Measurements from ENCODE around the gene TBC1D22A.

TBC1D22A gene

GRCh38 chr22:47149976-47150375, 387.5 kb downstream of the TBC1D22A start:
- DNase-seq, result no peak

DNA sequence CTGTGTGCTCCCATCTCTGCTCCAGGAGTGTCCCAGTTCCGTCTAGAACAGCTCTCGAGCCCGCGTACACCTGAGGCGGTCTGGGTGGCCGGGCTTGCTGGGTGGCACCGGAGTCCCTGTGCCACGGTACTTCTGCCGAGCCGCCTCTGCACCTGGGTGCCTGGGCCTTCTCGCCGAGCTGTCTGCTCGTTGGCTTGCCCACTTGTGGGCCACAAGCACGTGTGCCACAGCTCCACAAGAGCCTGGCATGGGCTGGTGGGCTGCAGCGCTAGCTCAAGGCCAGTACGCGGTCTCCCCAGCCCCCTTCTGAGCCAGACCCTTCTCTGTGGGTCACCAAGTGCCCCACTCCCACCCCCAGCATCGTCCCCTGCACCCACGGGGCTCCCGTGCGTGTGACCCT, 388.0 kb downstream of the TBC1D22A start:
- no peak for DNase-seq

DNA sequence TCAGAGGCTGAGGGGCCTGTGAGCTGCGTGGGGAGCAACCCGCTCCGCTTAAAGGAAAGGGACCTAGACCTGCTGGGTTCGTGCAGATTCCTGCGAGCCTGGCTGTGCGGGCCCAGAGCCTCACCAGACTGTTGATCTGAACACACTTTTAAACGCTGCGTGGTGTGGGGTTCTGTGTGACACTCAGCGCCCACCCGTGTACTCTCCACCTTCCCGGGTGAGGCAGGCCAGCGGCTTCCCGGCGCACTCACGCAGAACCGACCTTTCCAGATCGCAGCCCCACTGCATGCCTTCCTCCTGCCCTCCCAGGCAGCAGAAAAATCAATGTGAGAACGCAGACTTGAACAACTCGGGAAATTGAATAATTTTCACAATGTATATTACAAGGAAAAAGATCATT, 388.6 kb downstream of the TBC1D22A start:
- no peak for DNase-seq

DNA sequence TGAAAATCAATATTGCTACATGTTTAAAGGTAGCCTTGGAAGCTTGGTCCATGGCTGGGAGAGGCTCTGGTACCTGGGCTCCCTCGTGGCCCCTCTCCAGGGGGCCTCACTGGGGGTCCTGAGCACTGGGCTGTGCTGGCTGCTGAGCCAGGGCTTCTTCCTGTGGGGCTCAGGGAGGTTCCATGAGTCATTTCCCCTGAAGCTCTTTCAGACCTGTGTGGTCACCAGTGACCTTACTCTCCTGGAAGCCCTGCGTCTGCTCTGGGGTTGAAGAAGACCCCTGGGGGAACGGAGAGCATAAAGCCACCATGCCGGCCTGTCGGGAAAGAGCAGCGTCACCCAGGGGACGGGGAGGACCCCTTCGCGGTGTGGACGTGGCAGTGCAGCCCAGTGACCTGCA, 389.0 kb downstream of the TBC1D22A start:
- DNase-seq, result no peak

GRCh38 chr22:47152236-47152635, 389.8 kb downstream of the TBC1D22A start:
- no peak for DNase-seq

DNA sequence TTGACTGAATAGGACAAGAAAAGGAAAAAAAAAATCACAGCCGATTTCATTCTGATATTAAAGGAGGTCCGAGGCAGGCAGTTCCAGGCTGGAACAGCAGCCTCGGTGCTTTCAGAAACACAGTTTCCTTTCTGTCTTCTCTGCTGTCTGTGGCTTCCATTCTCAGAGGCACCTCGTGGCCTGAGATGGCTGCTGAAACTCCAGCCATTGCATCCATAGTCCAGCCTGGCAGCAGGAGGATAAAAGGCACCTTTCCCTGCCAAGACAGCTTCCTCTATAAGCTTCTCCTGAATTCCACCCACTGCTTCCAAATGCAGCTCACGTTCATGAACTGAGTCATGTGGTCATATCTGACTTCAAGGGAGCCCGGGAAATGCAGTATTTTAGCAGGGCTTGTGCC, 390.5 kb downstream of the TBC1D22A start:
- DNase-seq, result no peak

- DNase-seq, result no peak
Observed at GRCh38 chr22:47153854-47154525, 391.5 kb downstream of the TBC1D22A start.

- DNase-seq, result no peak
Observed at GRCh38 chr22:47154621-47155081, 392.2 kb downstream of the TBC1D22A start.

DNA sequence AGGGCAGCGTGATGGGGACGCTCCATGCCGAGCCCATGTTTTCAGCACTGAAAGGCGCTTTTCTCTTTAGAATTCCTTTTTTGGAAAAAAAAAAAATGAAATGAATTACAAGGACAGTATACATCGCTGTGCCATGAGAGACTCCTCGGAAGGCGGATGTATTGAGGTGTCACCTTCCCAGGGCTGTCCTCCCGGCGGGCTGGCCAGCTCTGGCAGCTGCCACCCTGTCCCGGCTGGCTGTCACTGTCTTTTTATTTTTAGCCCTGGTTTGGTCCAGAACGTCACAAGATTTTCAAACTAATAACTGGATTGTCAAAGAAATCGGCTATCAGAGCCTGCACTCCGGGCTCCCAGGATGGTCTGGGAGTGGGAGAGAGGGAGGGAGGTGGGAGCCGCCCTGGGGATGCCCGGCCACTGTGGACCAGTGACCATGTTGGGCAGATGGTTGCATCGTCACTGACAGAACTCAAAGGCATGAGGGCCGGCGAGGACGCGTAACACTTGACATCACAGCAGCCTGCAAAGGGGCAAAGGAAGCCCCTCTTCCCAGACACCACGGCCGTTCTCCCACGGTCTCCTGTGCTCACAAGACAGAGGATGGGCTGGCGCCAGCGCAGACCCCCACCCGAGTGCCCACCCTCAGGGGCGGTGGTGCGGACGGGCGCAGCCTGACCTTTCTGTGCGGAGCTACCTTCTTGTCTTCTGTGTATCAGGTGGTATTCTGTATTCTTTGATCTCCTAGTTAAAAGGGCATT, 392.9 kb downstream of the TBC1D22A start:
- no peak for DNase-seq

DNA sequence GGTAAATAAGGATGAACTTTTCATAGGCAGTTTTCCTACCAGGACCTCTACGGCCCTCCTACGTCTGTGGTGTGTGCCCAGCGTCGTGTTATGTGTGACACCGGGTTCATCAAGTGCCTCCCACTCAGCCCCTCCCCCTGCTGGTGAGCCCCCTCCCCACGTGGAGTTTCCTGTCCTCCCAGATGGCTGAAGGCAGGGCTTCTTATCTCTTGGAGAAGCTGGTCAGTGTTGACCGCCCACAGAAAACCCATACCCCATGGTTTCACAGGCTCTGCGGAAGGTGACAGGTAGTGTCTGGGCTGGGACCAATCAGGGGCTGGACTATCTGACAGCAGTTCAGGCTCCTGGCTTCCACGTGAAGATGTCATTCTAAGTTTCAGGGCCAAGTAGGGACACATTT, 393.5 kb downstream of the TBC1D22A start:
- DNase-seq, result no peak

GRCh38 chr22:47156352-47157092, 394.1 kb downstream of the TBC1D22A start:
- no peak for DNase-seq

- no peak for DNase-seq
Observed at GRCh38 chr22:47157093-47157420, 394.6 kb downstream of the TBC1D22A start.

DNA sequence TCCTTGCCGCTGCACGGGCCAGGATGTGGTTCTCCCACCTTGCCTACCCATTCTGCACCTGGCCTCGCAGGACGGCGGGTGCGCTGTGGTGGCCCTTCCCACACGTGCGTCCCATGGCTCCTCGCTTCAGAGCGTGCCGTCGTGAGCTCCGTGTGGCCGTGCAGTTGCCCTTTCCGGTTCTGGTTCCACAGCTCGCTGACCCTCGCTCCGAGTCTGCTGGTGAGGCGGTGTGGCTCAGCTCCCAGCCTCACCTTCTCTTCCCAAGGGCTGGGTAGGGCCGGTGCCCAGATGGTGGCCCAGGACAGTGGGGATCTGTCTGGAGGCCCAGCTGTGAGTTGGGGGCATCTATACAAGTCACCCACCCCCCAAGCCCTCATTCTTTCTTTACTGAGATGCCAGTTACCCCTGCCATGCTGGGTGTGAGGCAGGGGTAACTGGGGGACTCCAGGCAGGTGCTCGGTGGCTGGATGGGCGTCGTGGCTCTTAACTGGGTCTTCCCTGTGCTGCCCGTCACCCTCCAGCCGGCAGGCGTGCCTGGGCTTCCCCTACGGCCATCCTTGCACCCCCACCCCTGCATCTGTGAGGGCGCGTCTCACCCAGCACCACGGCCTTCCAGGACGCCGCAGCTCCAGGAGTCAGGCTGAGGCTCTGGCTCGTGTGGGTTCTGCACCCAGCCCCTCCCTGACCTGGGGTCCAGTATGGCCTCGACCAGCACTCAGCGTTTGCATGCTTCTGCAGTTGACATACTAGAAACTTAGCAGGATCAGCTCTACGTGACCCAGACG, 395.2 kb downstream of the TBC1D22A start:
- DNase-seq, result no peak

DNA sequence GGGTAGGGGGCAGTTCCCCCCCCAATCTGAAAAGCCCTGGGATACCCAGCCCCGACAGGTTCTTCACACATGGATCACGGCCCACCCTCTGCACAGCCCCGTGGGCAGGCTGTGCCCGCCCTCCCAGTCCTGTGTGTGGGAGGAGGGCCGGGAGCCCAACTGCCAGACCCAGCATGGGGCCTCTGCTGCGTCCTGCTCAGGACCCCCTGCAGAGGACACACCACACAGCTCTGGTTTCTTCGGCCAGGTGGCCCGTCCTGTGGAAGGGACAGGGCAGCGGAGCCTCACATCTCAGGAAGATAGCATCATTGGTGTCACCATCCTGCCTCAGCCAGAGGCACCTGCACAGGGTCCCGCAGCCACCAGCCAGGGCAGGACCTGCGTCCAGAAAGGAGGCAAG, 396.0 kb downstream of the TBC1D22A start:
- no peak for DNase-seq

DNA sequence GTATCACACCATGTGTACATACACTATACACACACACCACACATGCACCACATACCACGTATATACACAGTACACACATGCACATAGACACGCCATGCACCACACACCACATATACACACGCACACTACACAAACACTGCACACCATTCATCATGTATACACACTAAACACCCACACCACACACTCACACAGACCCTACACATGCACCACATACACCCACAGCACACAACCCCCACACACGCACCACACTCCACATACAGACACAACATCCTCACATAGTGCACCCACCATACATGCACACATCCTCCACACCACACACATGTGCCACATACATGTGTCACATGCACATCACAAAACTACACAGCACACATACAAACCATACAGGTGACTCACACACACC, 397.1 kb downstream of the TBC1D22A start:
- no peak for DNase-seq

DNA sequence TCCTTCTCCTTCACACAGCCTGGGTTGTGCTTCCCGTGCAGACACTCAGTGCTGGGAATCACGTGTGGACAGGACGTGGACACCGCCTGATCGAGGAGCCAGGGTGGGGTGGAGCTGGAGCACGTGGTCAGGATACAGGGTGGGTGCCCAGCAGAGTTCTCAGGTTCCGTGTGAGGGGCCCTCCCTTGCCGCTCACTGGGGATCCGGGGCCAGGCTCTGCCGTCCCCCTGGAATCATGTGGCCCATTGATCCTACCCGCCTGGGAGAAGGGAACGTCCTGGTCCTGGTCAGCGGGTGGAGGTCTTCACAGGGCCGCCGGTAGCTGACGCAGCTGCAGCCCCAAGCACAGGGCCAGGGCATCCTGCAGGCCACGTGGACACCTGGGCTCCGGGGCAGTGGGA, 397.7 kb downstream of the TBC1D22A start:
- no peak for DNase-seq

- DNase-seq, result no peak
Observed at GRCh38 chr22:47160781-47161520, 398.5 kb downstream of the TBC1D22A start.

DNA sequence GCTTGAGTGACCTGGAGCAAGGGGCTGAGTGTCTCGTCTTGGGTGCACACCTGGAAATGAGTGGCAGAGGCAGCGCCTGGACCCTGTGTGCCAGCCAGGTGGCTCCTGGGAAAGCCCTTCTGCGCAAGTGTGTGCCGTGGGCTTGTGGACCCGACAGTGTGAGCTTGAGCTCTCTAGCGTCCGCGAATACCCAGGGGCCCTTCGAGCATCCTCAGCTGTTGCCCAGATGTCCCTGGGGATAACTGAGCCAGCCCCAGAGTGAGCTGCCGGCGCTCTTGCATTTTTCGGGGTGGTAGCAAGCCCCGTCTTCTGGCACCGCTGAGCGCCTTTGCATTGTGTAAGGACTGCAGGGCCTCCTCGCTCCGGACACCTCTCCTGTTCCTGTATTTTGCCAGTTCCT, 399.2 kb downstream of the TBC1D22A start:
- DNase-seq, result no peak

DNA sequence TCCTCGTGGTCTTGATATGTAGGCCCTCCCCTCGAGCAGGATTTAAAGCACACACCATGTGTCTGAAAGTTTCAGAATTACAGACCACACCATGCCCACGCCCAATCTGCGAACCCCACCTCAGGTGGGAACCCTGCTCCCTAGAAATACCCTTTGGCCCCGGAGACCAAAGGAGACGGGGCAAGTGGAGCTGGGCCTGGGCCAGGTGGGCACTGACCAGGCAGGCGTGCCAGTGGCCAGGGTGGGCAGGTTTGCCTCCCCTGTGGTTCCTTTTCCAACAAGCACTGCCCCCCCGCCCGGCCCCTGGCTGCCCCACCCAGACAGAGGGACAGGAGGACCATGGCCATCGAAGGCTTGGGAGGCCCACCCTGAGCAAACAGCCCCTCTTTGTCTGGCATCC, 400.4 kb downstream of the TBC1D22A start:
- no peak for DNase-seq

DNA sequence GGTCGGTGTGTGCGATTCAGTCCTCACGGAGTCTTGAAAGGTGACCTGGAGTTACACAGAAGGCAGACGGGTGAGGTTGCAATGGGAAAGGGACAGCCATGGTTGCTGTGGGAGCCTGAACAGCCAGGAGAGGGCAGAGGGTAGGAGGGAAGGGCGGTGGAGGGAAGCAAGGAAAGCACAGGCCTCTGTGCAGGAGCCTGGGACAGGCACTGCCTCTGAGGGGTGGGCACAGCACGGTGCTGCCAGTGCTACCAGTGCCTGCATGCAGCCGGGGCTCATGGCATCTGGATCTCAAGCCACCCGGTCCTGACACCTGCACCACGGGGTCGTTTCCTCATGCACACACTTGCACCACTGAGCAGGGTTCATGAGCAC, 401.0 kb downstream of the TBC1D22A start:
- DNase-seq, result no peak

DNA sequence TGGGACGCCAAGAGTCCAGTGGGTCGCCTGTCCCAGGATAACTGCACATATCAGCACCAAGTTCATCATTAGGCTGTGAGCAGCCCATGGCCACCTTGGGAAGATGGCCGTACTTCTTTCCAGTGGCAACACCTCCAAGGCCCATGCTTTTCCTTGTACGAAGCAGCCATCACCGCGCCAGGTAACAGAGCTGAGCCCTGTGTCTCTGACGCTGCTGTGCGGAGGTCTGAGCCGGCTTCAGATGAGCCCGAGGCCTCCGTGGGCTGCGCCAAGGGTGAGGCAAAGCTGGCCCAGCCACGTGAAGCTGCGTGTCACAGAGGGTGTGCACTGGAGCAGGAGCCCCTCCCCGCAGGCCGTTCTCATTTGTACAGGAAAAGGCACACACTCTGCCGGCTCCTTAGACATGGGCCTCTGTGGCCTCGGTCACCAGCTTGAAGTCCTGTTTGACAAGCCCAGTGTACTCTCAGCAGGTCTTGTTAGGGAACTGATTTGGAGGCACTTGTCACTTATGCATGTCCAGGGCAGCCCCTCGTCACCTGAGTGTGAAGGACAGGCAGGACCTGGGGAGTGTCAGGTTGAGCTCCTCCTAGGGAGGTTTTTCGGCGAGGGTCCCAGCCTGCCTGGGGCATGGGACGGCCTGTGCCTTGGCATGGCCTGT, 401.5 kb downstream of the TBC1D22A start:
- no peak for DNase-seq

All from eye (tissue), 1 donor.